ENCODE results near the gene FAM9A. TPM values are rescaled to one million over a fixed set of nuclear protein-coding genes. Genes with fewer than 3 reads are reported as not detected.
"Not testable (repeated sequence)": the region's sequence is repeated elsewhere in the genome, so short reads cannot be mapped to it uniquely, and the experiment has no call there.

FAM9A gene
- polyA plus RNA-seq, 3 donors = not detected

DNA sequence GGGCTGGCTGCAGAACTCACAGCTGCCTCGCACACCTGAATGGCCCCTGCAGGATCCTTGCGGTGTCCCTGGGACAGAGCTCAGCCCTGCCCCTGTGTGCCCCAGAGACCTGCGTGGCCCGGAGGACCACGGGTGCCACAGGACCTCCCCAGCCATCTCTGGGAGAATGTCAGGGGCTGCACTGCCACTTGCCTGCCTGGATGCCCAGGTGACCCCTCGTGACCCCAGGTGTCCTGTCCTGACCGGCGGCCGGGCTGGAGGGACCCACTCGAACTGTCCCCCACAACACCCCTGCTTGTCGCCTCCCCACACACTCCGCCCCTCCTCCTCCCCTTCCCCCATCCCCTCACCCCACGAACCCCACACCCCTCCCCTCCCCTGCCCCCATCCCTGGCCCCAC lies 1.9 kb downstream of the FAM9A start:
- WGBS (ENCODE audit: insufficient coverage) = 100% methylated on average over 2 of the region's 13 CpGs
- H3K4me3 Mint-ChIP-seq; H3K79me2 ChIP-seq (ENCODE audit: insufficient read depth, low read length); H3K4me1 Mint-ChIP-seq; H3K36me3 Mint-ChIP-seq; H3K36me3 ChIP-seq (replicated peaks in 1 of 2; ENCODE audit: control insufficient read depth in 1 of 2, insufficient read depth in 2 of 2, low read length in 2 of 2); H3K9ac ChIP-seq (ENCODE audit: insufficient read depth, low read length, poor library complexity, severe bottlenecking); H2AFZ ChIP-seq (ENCODE audit: insufficient read depth, low read depth, low read length, poor library complexity, severe bottlenecking); DNase-seq; intact Hi-C loops (cut with micrococcal nuclease); H3K4me3 ChIP-seq (replicated peaks in 1 of 3; ENCODE audit: low read depth in 2 of 3, low read length in 3 of 3); H3K4me1 ChIP-seq (ENCODE audit: control insufficient read depth in 1 of 2, insufficient read depth in 2 of 2, low read length in 2 of 2); H3K27me3 ChIP-seq (ENCODE audit: control insufficient read depth in 2 of 2, insufficient read depth in 2 of 2, low read length in 2 of 2); H4K20me1 ChIP-seq (ENCODE audit: insufficient read depth, low read length); H3K4me2 ChIP-seq (replicated peaks; ENCODE audit: extremely low read depth, low read length, poor library complexity, severe bottlenecking); H3K27ac Mint-ChIP-seq; H3K9me3 Mint-ChIP-seq; H3K9me3 ChIP-seq (replicated peaks in 1 of 2; ENCODE audit: control insufficient read depth in 1 of 2, insufficient read depth in 1 of 2, low read length in 2 of 2); H3K27ac ChIP-seq (ENCODE audit: low read depth in 1 of 2, low read length in 2 of 2): not testable (repeated sequence)
- H3K27me3 Mint-ChIP-seq (ENCODE audit: low read depth in 3 of 3) = peaks cover 0 to 13% (median 10%) of the 10 kb centered on the region in 3 donors

DNA sequence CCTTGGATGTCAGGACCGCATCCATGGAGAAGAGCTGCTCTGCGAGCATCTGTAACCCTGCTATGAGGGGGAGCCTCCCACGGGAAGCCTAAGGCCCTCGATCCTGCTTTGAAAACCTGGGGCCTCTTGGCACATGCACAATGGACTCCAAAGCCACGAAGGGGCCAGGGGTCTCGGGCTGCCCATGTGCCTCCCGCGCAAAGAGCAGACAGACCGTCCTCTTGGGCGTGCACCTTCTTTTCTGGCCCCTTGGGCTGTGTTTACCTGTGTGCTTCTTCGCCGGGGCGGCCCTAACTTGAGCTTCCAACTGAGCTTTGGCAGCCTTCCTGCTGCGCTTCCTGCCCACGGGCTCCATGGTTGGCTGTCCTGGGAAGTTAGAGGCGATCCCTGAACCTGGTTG lies 2.5 kb downstream of the FAM9A start:
- H3K9me3 ChIP-seq (replicated peaks in 1 of 2; ENCODE audit: control insufficient read depth in 1 of 2, insufficient read depth in 1 of 2, low read length in 2 of 2); H3K4me3 Mint-ChIP-seq; intact Hi-C loops (cut with micrococcal nuclease); H3K79me2 ChIP-seq (ENCODE audit: insufficient read depth, low read length); H3K36me3 Mint-ChIP-seq; H4K20me1 ChIP-seq (ENCODE audit: insufficient read depth, low read length); H3K27me3 ChIP-seq (ENCODE audit: control insufficient read depth in 2 of 2, insufficient read depth in 2 of 2, low read length in 2 of 2); H2AFZ ChIP-seq (ENCODE audit: insufficient read depth, low read depth, low read length, poor library complexity, severe bottlenecking); H3K4me3 ChIP-seq (replicated peaks in 1 of 3; ENCODE audit: low read depth in 2 of 3, low read length in 3 of 3); H3K27ac ChIP-seq (ENCODE audit: low read depth in 1 of 2, low read length in 2 of 2); H3K4me1 ChIP-seq (ENCODE audit: control insufficient read depth in 1 of 2, insufficient read depth in 2 of 2, low read length in 2 of 2); DNase-seq; H3K27ac Mint-ChIP-seq; H3K36me3 ChIP-seq (replicated peaks in 1 of 2; ENCODE audit: control insufficient read depth in 1 of 2, insufficient read depth in 2 of 2, low read length in 2 of 2); H3K4me2 ChIP-seq (replicated peaks; ENCODE audit: extremely low read depth, low read length, poor library complexity, severe bottlenecking); H3K9ac ChIP-seq (ENCODE audit: insufficient read depth, low read length, poor library complexity, severe bottlenecking); H3K4me1 Mint-ChIP-seq; H3K9me3 Mint-ChIP-seq: not testable (repeated sequence)
- no CpG with 5 or more reads among the region's 16 CpGs for WGBS (ENCODE audit: insufficient coverage)
- H3K27me3 Mint-ChIP-seq (ENCODE audit: low read depth in 3 of 3) = peaks cover 0 to 14% (median 9%) of the 10 kb centered on the region in 3 donors

DNA sequence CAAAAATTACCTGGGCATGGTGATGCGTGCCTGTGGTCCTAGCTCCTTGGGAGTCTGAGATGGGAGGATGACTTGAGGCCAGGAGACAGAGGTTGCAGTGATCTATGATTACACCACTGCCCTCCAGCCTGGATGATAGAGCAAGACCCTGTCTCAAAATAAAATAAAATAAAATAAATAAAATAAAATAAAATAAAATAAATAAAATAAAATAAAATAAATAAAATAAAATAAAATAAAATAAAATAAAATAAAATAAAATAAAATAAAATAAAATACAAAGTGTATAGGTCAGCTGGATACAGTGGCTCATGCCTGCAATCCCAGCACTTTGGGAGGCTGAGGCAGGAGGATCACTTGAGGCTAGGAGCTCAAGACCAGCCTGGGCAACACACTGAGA lies 14.1 kb downstream of the FAM9A start:
- intact Hi-C loops (cut with micrococcal nuclease); DNase-seq; H4K20me1 ChIP-seq (ENCODE audit: insufficient read depth, low read length); H3K4me3 ChIP-seq (replicated peaks in 1 of 3; ENCODE audit: low read depth in 2 of 3, low read length in 3 of 3); H3K27ac ChIP-seq (ENCODE audit: low read depth in 1 of 2, low read length in 2 of 2); H3K4me3 Mint-ChIP-seq; H3K27me3 ChIP-seq (ENCODE audit: control insufficient read depth in 2 of 2, insufficient read depth in 2 of 2, low read length in 2 of 2); H3K4me1 ChIP-seq (ENCODE audit: control insufficient read depth in 1 of 2, insufficient read depth in 2 of 2, low read length in 2 of 2); H3K27ac Mint-ChIP-seq; H3K4me1 Mint-ChIP-seq; H3K79me2 ChIP-seq (ENCODE audit: insufficient read depth, low read length); H3K9ac ChIP-seq (ENCODE audit: insufficient read depth, low read length, poor library complexity, severe bottlenecking); H3K4me2 ChIP-seq (replicated peaks; ENCODE audit: extremely low read depth, low read length, poor library complexity, severe bottlenecking); H3K36me3 Mint-ChIP-seq; H2AFZ ChIP-seq (ENCODE audit: insufficient read depth, low read depth, low read length, poor library complexity, severe bottlenecking); H3K36me3 ChIP-seq (replicated peaks in 1 of 2; ENCODE audit: control insufficient read depth in 1 of 2, insufficient read depth in 2 of 2, low read length in 2 of 2); H3K9me3 Mint-ChIP-seq; H3K9me3 ChIP-seq (replicated peaks in 1 of 2; ENCODE audit: control insufficient read depth in 1 of 2, insufficient read depth in 1 of 2, low read length in 2 of 2): not testable (repeated sequence)
- WGBS (ENCODE audit: insufficient coverage) = no CpG with 5 or more reads among the region's 1 CpG
- H3K27me3 Mint-ChIP-seq (ENCODE audit: low read depth in 3 of 3) = peaks cover 2 to 16% (median 14%) of the 10 kb centered on the region in 3 donors
